ENCODE measurements around the gene CBL. TPM values are rescaled to one million over a fixed set of nuclear protein-coding genes. Genes with fewer than 3 reads are reported as not detected.
A peak's percentile ranks its signal among the peaks of the same experiment; 100 is the strongest.

CBL gene
- total RNA-seq, 4 donors from 2014 or later = 12.9 to 26.6 (median 20.9) TPM

GRCh38 chr11:119336744-119337469, 130.8 kb downstream of the CBL start:
- TF ChIP-seq, protein P1, sequence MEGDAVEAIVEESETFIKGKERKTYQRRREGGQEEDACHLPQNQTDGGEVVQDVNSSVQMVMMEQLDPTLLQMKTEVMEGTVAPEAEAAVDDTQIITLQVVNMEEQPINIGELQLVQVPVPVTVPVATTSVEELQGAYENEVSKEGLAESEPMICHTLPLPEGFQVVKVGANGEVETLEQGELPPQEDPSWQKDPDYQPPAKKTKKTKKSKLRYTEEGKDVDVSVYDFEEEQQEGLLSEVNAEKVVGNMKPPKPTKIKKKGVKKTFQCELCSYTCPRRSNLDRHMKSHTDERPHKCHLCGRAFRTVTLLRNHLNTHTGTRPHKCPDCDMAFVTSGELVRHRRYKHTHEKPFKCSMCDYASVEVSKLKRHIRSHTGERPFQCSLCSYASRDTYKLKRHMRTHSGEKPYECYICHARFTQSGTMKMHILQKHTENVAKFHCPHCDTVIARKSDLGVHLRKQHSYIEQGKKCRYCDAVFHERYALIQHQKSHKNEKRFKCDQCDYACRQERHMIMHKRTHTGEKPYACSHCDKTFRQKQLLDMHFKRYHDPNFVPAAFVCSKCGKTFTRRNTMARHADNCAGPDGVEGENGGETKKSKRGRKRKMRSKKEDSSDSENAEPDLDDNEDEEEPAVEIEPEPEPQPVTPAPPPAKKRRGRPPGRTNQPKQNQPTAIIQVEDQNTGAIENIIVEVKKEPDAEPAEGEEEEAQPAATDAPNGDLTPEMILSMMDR (IDR thresholded peaks at IDR 0.05) = no peak
- DNase-seq (ENCODE audit: low spot score) (no peak), ATAC-seq (ENCODE audit: low FRiP score) (no peak)

DNA sequence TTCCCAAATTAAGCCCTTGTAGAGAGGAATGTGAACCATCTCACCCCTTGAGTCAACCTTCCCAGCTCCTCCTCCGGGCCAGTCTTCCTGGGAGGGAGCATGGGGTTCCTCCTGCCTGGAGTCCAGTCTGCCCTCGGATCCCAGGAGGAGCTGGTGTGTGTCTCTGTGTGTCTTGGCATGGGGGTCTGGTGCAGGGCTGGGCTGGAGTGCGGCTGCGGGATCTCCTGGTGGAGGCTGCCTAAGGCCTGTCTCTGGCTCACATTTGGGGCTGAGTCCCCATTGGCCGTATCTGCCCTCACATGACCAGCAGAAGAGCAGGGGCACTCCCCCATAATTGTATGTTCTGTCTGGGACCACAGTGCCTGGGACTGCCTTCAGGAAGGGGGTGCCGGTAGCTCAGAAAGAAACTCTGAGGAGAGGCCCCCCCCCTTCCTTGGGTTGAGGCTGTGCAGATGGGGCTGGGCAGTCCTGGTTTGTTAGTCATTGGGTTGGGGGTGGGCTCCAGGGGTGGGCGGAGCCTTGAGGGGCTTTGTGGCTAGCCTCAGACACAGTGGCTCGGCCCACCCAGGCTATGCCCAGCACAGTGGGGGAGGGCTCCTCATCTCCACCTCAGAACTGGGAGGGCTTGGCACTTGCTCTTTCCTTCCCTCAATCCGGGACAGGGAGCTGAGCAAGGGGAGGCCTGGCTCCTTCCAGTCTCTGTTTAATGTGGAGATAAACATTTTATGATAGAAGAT, 131.6 kb downstream of the CBL start:
- DNase-seq (ENCODE audit: low spot score) = no peak
- no peak for ATAC-seq (ENCODE audit: low FRiP score)
- TF ChIP-seq, protein P1 (IDR thresholded peaks at IDR 0.05) = no peak

GRCh38 chr11:119338318-119338890, 132.3 kb downstream of the CBL start:
- DNase-seq (ENCODE audit: low spot score) = no peak
- peak; percentile 34 for ATAC-seq (ENCODE audit: low FRiP score)
- TF ChIP-seq, protein P1 (IDR thresholded peaks at IDR 0.05) = peak in 1 of 3 donors; percentile 40

DNA sequence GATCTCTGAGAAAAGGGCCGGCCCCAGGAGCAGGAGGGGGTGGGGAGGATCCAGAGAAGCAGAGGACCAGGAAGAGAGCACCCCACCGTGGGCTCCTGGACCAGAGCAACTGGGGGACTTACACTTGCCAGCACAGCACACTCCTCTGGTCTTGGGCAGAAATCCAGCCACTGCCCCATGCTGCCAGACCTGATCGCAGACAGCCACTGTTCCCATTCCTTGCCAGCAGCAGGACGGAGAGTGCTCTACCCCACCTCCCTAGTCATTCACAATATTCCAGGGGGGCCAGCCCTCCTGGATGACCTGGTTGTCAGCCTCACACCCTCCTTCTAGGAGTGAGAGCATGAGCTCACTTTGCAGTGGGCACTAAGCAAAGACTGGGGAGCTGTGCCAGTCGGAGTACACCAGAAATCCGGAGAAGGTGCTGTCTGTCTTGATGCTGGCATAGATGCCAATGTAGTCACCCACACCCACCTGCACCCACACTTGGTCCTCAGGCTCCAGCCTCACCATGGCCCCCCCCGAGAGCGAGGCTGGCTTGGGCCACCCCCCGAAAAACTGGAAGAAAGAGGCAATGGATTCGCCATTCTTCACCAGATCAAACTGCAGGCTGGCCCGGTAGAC, 132.9 kb downstream of the CBL start:
- TF ChIP-seq, protein P1 (IDR thresholded peaks at IDR 0.05) = no peak
- no peak for ATAC-seq (ENCODE audit: low FRiP score)
- no peak for DNase-seq (ENCODE audit: low spot score)

GRCh38 chr11:119339589-119340334, 133.6 kb downstream of the CBL start:
- DNase-seq (ENCODE audit: low spot score) (no peak), ATAC-seq (ENCODE audit: low FRiP score) (peak; percentile 28)
- TF ChIP-seq, protein P1 (IDR thresholded peaks at IDR 0.05) = peak in 2 of 3 donors; percentile 56 to 63

All from omental fat pad (tissue), 4 donors.